ENCODE results near the gene MLLT1.

The MLLT1 gene

GRCh38 chr19:6260912-6261650 is 18.7 kb downstream of the MLLT1 start:
- Histone ChIP-seq H3K4me3 (ENCODE audit: insufficient read depth, low read length, poor library complexity, severe bottlenecking) (no peak overlapping the region), H2AFZ (ENCODE audit: low read depth, low read length, severe bottlenecking) (no peak overlapping the region), H3K9me2 (replicated peaks; ENCODE audit: insufficient read depth, low read length) (no peaks in the 10 kb centered on the region), H3K9ac (ENCODE audit: low read length) (no peak overlapping the region), H3K9me3 (ENCODE audit: insufficient read depth, low read length) (no peaks in the 10 kb centered on the region), H4K20me1 (ENCODE audit: low read depth, low read length) (peaks cover 3% of the 10 kb centered on the region; the same call in 1 of the 2 replicates), H3K27ac (ENCODE audit: low read depth, low read length) (no peak overlapping the region), H3K4me2 (ENCODE audit: low read depth, low read length, poor library complexity, severe bottlenecking) (no peak overlapping the region), H3K36me3 (ENCODE audit: low read length) (no peaks in the 10 kb centered on the region), H3K27me3 (ENCODE audit: low read length) (no peaks in the 10 kb centered on the region), H3K79me2 (ENCODE audit: insufficient read depth, low read length) (peaks cover 37% of the 10 kb centered on the region), H3F3A (ENCODE audit: insufficient read depth) (0 out of 2 replicates have a peak, but pooled peaks cover 5% of the 10 kb centered on the region)
- TF ChIP-seq, protein P1, sequence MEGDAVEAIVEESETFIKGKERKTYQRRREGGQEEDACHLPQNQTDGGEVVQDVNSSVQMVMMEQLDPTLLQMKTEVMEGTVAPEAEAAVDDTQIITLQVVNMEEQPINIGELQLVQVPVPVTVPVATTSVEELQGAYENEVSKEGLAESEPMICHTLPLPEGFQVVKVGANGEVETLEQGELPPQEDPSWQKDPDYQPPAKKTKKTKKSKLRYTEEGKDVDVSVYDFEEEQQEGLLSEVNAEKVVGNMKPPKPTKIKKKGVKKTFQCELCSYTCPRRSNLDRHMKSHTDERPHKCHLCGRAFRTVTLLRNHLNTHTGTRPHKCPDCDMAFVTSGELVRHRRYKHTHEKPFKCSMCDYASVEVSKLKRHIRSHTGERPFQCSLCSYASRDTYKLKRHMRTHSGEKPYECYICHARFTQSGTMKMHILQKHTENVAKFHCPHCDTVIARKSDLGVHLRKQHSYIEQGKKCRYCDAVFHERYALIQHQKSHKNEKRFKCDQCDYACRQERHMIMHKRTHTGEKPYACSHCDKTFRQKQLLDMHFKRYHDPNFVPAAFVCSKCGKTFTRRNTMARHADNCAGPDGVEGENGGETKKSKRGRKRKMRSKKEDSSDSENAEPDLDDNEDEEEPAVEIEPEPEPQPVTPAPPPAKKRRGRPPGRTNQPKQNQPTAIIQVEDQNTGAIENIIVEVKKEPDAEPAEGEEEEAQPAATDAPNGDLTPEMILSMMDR (IDR thresholded peaks at IDR 0.05; ENCODE audit: insufficient read depth, low read length, poor library complexity, severe bottlenecking), result no peak
- TF ChIP-seq EZH2phosphoT487 (conservative IDR thresholded peaks at IDR 0.05; ENCODE audit: low read length), result no peak

GRCh38 chr19:6260376-6260775 is 19.4 kb downstream of the MLLT1 start:
- no peaks in the 10 kb centered on the region for H3K36me3 ChIP-seq (ENCODE audit: low read length)
- H3K27ac ChIP-seq (ENCODE audit: low read depth, low read length), result no peak overlapping the region
- H3F3A ChIP-seq (ENCODE audit: insufficient read depth), result 0 out of 2 replicates have a peak, but pooled peaks cover 5% of the 10 kb centered on the region
- no peaks in the 10 kb centered on the region for H3K9me3 ChIP-seq (ENCODE audit: insufficient read depth, low read length)
- no peak overlapping the region for H2AFZ ChIP-seq (ENCODE audit: low read depth, low read length, severe bottlenecking)
- H3K4me2 ChIP-seq (ENCODE audit: low read depth, low read length, poor library complexity, severe bottlenecking), result no peak overlapping the region
- peaks cover 3% of the 10 kb centered on the region; the same call in 1 of the 2 replicates for H4K20me1 ChIP-seq (ENCODE audit: low read depth, low read length)
- H3K79me2 ChIP-seq (ENCODE audit: insufficient read depth, low read length), result peaks cover 38% of the 10 kb centered on the region
- H3K9ac ChIP-seq (ENCODE audit: low read length), result no peak overlapping the region
- H3K27me3 ChIP-seq (ENCODE audit: low read length), result no peaks in the 10 kb centered on the region
- no peaks in the 10 kb centered on the region for H3K9me2 ChIP-seq (replicated peaks; ENCODE audit: insufficient read depth, low read length)
- TF ChIP-seq, protein P1 (IDR thresholded peaks at IDR 0.05; ENCODE audit: insufficient read depth, low read length, poor library complexity, severe bottlenecking), result no peak
- no peak for TF ChIP-seq EZH2phosphoT487 (conservative IDR thresholded peaks at IDR 0.05; ENCODE audit: low read length)
- no peak overlapping the region for H3K4me3 ChIP-seq (ENCODE audit: insufficient read depth, low read length, poor library complexity, severe bottlenecking)

DNA sequence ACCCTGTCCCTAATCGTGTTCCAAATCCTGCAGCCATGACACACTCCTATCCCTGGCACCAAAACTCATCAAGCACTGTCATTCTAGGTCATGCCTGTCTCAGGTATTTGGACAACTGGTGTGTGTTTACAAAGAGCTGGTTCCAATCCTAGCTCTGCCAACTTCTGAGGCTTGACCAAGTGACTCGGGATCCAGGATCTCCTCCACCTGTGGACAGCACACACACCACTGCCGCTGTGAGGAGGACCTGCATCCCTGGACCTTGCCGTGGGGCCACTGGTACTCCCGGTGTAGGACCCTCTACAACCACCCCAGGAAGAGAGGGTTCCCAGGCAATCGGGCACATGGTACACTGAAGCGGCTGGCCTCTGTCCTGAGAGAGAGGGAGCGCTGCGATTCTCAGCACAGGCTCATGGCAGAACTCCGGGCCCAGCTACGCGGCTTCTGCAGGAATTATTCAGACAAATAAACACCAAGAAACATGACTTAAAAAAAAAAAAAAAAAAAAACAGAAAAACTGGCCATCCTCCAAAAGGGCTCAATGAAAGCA is 20.4 kb downstream of the MLLT1 start:
- no peak overlapping the region for H2AFZ ChIP-seq (ENCODE audit: low read depth, low read length, severe bottlenecking)
- H3K27me3 ChIP-seq (ENCODE audit: low read length), result no peaks in the 10 kb centered on the region
- H3K4me3 ChIP-seq (ENCODE audit: insufficient read depth, low read length, poor library complexity, severe bottlenecking), result no peak overlapping the region
- H3K79me2 ChIP-seq (ENCODE audit: insufficient read depth, low read length), result peaks cover 48% of the 10 kb centered on the region
- no peak overlapping the region for H3K27ac ChIP-seq (ENCODE audit: low read depth, low read length)
- no peak overlapping the region for H3K9ac ChIP-seq (ENCODE audit: low read length)
- 0 out of 2 replicates have a peak, but pooled peaks cover 5% of the 10 kb centered on the region for H3F3A ChIP-seq (ENCODE audit: insufficient read depth)
- no peaks in the 10 kb centered on the region; the same call in 1 of the 2 replicates for H3K36me3 ChIP-seq (ENCODE audit: low read length)
- no peaks in the 10 kb centered on the region for H3K9me3 ChIP-seq (ENCODE audit: insufficient read depth, low read length)
- H3K9me2 ChIP-seq (replicated peaks; ENCODE audit: insufficient read depth, low read length), result no peaks in the 10 kb centered on the region
- H4K20me1 ChIP-seq (ENCODE audit: low read depth, low read length), result peaks cover 3% of the 10 kb centered on the region; the same call in 1 of the 2 replicates
- H3K4me2 ChIP-seq (ENCODE audit: low read depth, low read length, poor library complexity, severe bottlenecking), result no peak overlapping the region
- TF ChIP-seq, protein P1 (IDR thresholded peaks at IDR 0.05; ENCODE audit: insufficient read depth, low read length, poor library complexity, severe bottlenecking), result no peak
- no peak for TF ChIP-seq EZH2phosphoT487 (conservative IDR thresholded peaks at IDR 0.05; ENCODE audit: low read length)
